HG03354 (cell line): ENCODE data around the gene UNC5C.
"Not testable (repeated sequence)": the region's sequence is repeated elsewhere in the genome, so short reads cannot be mapped to it uniquely, and the experiment has no call there.

Experiments
- ATAC-seq: cut with Tn5 transposase; IDR thresholded peaks from one replicate; pipeline ENCODE4 v1.9.1; 2021; ENCODE audit warnings: mild to moderate bottlenecking; ENCODE audit not compliant: unreplicated experiment, poor library complexity, severe bottlenecking

UNC5C gene

GRCh38 chr4:95161781-95162469 is 386.8 kb downstream of the UNC5C start:
- ATAC-seq = no peak

- ATAC-seq = no peak
These were observed 389.4 kb downstream of the UNC5C start for GRCh38 chr4:95159384-95159783.

- ATAC-seq = no peak
These were observed 390.1 kb downstream of the UNC5C start for GRCh38 chr4:95158626-95159025.

- no peak for ATAC-seq
These were observed 390.7 kb downstream of the UNC5C start for GRCh38 chr4:95158045-95158444.

- ATAC-seq = no peak
These were observed 391.2 kb downstream of the UNC5C start for GRCh38 chr4:95157596-95157995.

- ATAC-seq = no peak
These were observed 392.4 kb downstream of the UNC5C start for GRCh38 chr4:95156452-95156765.

- peak; percentile 80 for ATAC-seq
These were observed 392.9 kb downstream of the UNC5C start for GRCh38 chr4:95155759-95156451.

- no peak for ATAC-seq
These were observed 395.6 kb downstream of the UNC5C start for GRCh38 chr4:95153182-95153581.

- no peak for ATAC-seq
These were observed 397.5 kb downstream of the UNC5C start for GRCh38 chr4:95151255-95151654.

GRCh38 chr4:95142932-95143331 is 405.8 kb downstream of the UNC5C start:
- ATAC-seq = no peak

- ATAC-seq = no peak
These were observed 407.4 kb downstream of the UNC5C start for GRCh38 chr4:95141361-95141760.

- ATAC-seq = not testable (repeated sequence)
These were observed 409.3 kb downstream of the UNC5C start for GRCh38 chr4:95139424-95139823.

GRCh38 chr4:95134016-95134415 is 414.8 kb downstream of the UNC5C start:
- not testable (repeated sequence) for ATAC-seq

- ATAC-seq = no peak
These were observed 418.9 kb downstream of the UNC5C start for GRCh38 chr4:95129821-95130311.

GRCh38 chr4:95129031-95129430 is 419.7 kb downstream of the UNC5C start:
- ATAC-seq = no peak

GRCh38 chr4:95124906-95125504 is 423.8 kb downstream of the UNC5C start:
- ATAC-seq = no peak

- no peak for ATAC-seq
These were observed 426.8 kb downstream of the UNC5C start for GRCh38 chr4:95122001-95122400.

GRCh38 chr4:95120456-95120855 is 428.3 kb downstream of the UNC5C start:
- ATAC-seq = no peak

- no peak for ATAC-seq
These were observed 430.3 kb downstream of the UNC5C start for GRCh38 chr4:95118497-95118896.

- no peak for ATAC-seq
These were observed 434.3 kb downstream of the UNC5C start for GRCh38 chr4:95114521-95114920.
